K562 (cell line): ENCODE data around the gene ADAM15. TPM values are rescaled to one million over a fixed set of nuclear protein-coding genes. Genes with fewer than 3 reads are reported as not detected.

Experiments used
- ASH1L ChIP-seq: fragments of 450-650 bp; IDR thresholded peaks from 2 replicates; pipeline ENCODE4 v1.6.1; 2018; ENCODE audit warnings: borderline replicate concordance, mild to moderate bottlenecking, low read depth; ENCODE audit not compliant: partially characterized antibody
- CBX2 ChIP-seq: fragments of 200-600 bp; sonication (generic); IDR thresholded peaks from one replicate; pipeline ENCODE4 v1.6.1; 2012; ENCODE audit warnings: mild to moderate bottlenecking, low read length, inconsistent platforms; ENCODE audit not compliant: insufficient read depth, poor library complexity, severe bottlenecking
- FUS ChIP-seq: fragments of 200-400 bp; formaldehyde crosslinking; optimal IDR thresholded peaks from 2 replicates; pipeline ENCODE3; 2017; ENCODE audit warnings: low read depth, low read length
- MYBL2 ChIP-seq, 2 experiments: fragments of 450-650 bp in 1 of 2; sonication (generic) in 1 of 2; formaldehyde crosslinking in 1 of 2; IDR thresholded peaks; 2 replicates each; pipeline versions ENCODE4 v1.6.1 to v1.8.1; 2017 to 2022; ENCODE audit warnings: borderline replicate concordance in 1 of 2, inconsistent platforms in 1 of 2, low read depth in 1 of 2, mild to moderate bottlenecking in 1 of 2, missing genetic modification reagents in 1 of 2, moderate library complexity in 1 of 2
- PTBP1 ChIP-seq: fragments of 200-400 bp; formaldehyde crosslinking; IDR thresholded peaks from 2 replicates; pipeline ENCODE4 v1.6.1; 2017; ENCODE audit warnings: low read depth, low read length
- RBM22 ChIP-seq: fragments of 200-400 bp; formaldehyde crosslinking; IDR thresholded peaks from 2 replicates; pipeline ENCODE4 v1.6.1; 2018; ENCODE audit warnings: low read length, low read depth; ENCODE audit not compliant: poor library complexity, severe bottlenecking
- SREBF1 ChIP-seq: fragments of 150-350 bp; IDR thresholded peaks from 2 replicates; pipeline ENCODE4 v1.6.1; 2014; ENCODE audit warnings: antibody characterized with exemption, low read depth, low read length, borderline replicate concordance
- ZNF551 ChIP-seq: fragments of 250-450 bp; sonication (Bioruptor Pico); IDR thresholded peaks from 2 replicates; pipeline ENCODE4 v1.5.0; 2021; ENCODE audit warnings: mild to moderate bottlenecking, moderate library complexity
- ZNF609 ChIP-seq: sonication (generic); formaldehyde crosslinking; IDR thresholded peaks from 2 replicates; pipeline ENCODE4 v1.8.1; 2023; ENCODE audit warnings: missing genetic modification reagents, mild to moderate bottlenecking, borderline replicate concordance
- polyA plus RNA-seq, 8 experiments: library from polyadenylated mRNA; depleted of rRNA in 4 of 8; stranded (reverse) in 5 of 8; unstranded in 3 of 8; fragments of >200 nt; fragmentation: Nextera tagmentation in 2 of 8; fragmentation: Illumina TruSeq in 1 of 8; extraction: Ambion mirVana in 2 of 8; extraction: Trizol in 1 of 8; gene quantifications; 2 replicates each; pipeline versions ENCODE4 v1.2.1 to v1.2.3, GENCODE V29; 2011 to 2014; ENCODE audit warnings: inconsistent platforms in 1 of 8, missing spikeins in 1 of 8
- total RNA-seq, 7 experiments: library from RNA; depleted of rRNA in 6 of 7; stranded (reverse); fragments of >200 nt in 6 of 7; fragmentation: Illumina TruSeq in 2 of 7; extraction: Trizol in 2 of 7; gene quantifications; 2 replicates each; pipeline versions ENCODE4 v1.2.1 to v1.2.3, GENCODE V29; 2011 to 2021; ENCODE audit warnings: low replicate concordance in 1 of 7
- TF ChIP-seq, protein P1 (sequence below): sonication (generic); formaldehyde crosslinking; IDR thresholded peaks from 2 replicates; pipeline ENCODE4 v1.8.1; 2023; ENCODE audit warnings: mild to moderate bottlenecking, missing genetic modification reagents
- TF ChIP-seq, protein P2 (sequence below): fragments of 250-450 bp; sonication (Bioruptor Pico); IDR thresholded peaks from 2 replicates; pipeline ENCODE4 v1.4.0; 2020; ENCODE audit warnings: mild to moderate bottlenecking, moderate library complexity

Gene ADAM15
- total and polyA plus RNA-seq, 9 of the 15 experiments (the other 6 are each of a cell fraction or from before 2014, with no cell fraction given): 0.69 to 72.3 (median 32.8) TPM

GRCh38 chr1:155005076-155006011, 45.8 kb upstream of the ADAM15 start (continued):
- TF ChIP-seq ZNF551 (CRISPR knock-in tag) (no peak), CBX2 (no peak), MYBL2 (IDR thresholded peaks at IDR 0.05; ENCODE audit: low read depth) (no peak), MYBL2 (CRISPR knock-in tag; IDR thresholded peaks at IDR 0.05; ENCODE audit: borderline replicate concordance) (no peak), SREBF1 (no peak), FUS (no peak), ZNF609 (no peak), PTBP1 (no peak), ASH1L (no peak), RBM22 (no peak)
- TF ChIP-seq, protein P1, sequence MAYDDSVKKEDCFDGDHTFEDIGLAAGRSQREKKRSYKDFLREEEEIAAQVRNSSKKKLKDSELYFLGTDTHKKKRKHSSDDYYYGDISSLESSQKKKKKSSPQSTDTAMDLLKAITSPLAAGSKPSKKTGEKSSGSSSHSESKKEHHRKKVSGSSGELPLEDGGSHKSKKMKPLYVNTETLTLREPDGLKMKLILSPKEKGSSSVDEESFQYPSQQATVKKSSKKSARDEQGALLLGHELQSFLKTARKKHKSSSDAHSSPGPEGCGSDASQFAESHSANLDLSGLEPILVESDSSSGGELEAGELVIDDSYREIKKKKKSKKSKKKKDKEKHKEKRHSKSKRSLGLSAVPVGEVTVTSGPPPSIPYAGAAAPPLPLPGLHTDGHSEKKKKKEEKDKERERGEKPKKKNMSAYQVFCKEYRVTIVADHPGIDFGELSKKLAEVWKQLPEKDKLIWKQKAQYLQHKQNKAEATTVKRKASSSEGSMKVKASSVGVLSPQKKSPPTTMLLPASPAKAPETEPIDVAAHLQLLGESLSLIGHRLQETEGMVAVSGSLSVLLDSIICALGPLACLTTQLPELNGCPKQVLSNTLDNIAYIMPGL (CRISPR knock-in tag): no peak
- TF ChIP-seq, protein P2, sequence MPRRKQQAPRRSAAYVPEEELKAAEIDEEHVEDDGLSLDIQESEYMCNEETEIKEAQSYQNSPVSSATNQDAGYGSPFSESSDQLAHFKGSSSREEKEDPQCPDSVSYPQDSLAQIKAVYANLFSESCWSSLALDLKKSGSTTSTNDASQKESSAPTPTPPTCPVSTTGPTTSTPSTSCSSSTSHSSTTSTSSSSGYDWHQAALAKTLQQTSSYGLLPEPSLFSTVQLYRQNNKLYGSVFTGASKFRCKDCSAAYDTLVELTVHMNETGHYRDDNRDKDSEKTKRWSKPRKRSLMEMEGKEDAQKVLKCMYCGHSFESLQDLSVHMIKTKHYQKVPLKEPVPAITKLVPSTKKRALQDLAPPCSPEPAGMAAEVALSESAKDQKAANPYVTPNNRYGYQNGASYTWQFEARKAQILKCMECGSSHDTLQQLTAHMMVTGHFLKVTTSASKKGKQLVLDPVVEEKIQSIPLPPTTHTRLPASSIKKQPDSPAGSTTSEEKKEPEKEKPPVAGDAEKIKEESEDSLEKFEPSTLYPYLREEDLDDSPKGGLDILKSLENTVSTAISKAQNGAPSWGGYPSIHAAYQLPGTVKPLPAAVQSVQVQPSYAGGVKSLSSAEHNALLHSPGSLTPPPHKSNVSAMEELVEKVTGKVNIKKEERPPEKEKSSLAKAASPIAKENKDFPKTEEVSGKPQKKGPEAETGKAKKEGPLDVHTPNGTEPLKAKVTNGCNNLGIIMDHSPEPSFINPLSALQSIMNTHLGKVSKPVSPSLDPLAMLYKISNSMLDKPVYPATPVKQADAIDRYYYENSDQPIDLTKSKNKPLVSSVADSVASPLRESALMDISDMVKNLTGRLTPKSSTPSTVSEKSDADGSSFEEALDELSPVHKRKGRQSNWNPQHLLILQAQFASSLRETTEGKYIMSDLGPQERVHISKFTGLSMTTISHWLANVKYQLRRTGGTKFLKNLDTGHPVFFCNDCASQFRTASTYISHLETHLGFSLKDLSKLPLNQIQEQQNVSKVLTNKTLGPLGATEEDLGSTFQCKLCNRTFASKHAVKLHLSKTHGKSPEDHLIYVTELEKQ (CRISPR knock-in tag): no peak
- TF ChIP-seq, all 486 proteins: peak for 3
